Neuronal stem cell (in vitro differentiated cells): ENCODE measurements around the gene ZMAT3.

ENCODE experiments used
- DNase-seq: peaks from one replicate; pipeline ENCODE4 v3.0.0-alpha.2; 2013; ENCODE audit warnings: low spot score
- H2AFZ ChIP-seq: one replicate; pipeline ENCODE4 v1.6.1; 2013; ENCODE audit warnings: mild to moderate bottlenecking, low read length, inconsistent platforms
- H2AK5ac ChIP-seq: 2 replicates; pipeline ENCODE4 v1.6.1; 2013; ENCODE audit warnings: low read depth, mild to moderate bottlenecking, inconsistent platforms, low read length, moderate library complexity, mixed read lengths
- H2BK120ac ChIP-seq: 2 replicates; pipeline ENCODE4 v1.6.1; 2013; ENCODE audit warnings: low read depth, mild to moderate bottlenecking, inconsistent platforms, low read length, moderate library complexity, mixed read lengths
- H2BK12ac ChIP-seq: one replicate; pipeline ENCODE4 v1.6.1; 2013; ENCODE audit warnings: low read length, inconsistent platforms
- H2BK15ac ChIP-seq: 2 replicates; pipeline ENCODE4 v1.6.1; 2013; ENCODE audit warnings: mild to moderate bottlenecking, low read length, inconsistent platforms, mixed read lengths
- H2BK5ac ChIP-seq: one replicate; pipeline ENCODE4 v1.6.1; 2013; ENCODE audit warnings: inconsistent platforms, mild to moderate bottlenecking, low read length, moderate library complexity
- H3K14ac ChIP-seq: one replicate; pipeline ENCODE4 v1.6.1; 2013; ENCODE audit warnings: low read length, inconsistent platforms
- H3K18ac ChIP-seq: 2 replicates; pipeline ENCODE4 v1.6.1; 2013; ENCODE audit warnings: low read length, inconsistent platforms
- H3K23ac ChIP-seq: 2 replicates; pipeline ENCODE4 v1.6.1; 2013; ENCODE audit warnings: low read depth, mild to moderate bottlenecking, mixed read lengths, low read length, inconsistent platforms; ENCODE audit not compliant: poor library complexity
- H3K27ac ChIP-seq: replicated peaks from 3 replicates; pipeline ENCODE4 v1.5.1; 2013; ENCODE audit warnings: low read length, inconsistent platforms
- H3K27me3 ChIP-seq, 3 experiments: 2 replicates each; pipeline ENCODE4 v1.6.1; 2013; ENCODE audit warnings: low read length in 3 of 3, mild to moderate bottlenecking in 2 of 3, inconsistent platforms in 1 of 3, low read depth in 1 of 3, mixed read lengths in 1 of 3, moderate library complexity in 1 of 3; ENCODE audit not compliant: control insufficient read depth in 3 of 3, insufficient read depth in 3 of 3
- H3K36me3 ChIP-seq, 2 donors: replicated peaks in 1 of 2; 2 replicates each; pipeline ENCODE4 v1.6.1; 2013; ENCODE audit warnings: low read length in 2 of 2; ENCODE audit not compliant: control insufficient read depth in 2 of 2, insufficient read depth in 2 of 2
- H3K4ac ChIP-seq: 2 replicates; pipeline ENCODE4 v1.6.1; 2013; ENCODE audit warnings: inconsistent platforms, mild to moderate bottlenecking, low read length, moderate library complexity
- H3K4me1 ChIP-seq, 2 donors: 1 replicate in 1 of 2; 2 replicates in 1 of 2; pipeline ENCODE4 v1.6.1; 2013; ENCODE audit warnings: low read length in 2 of 2, low read depth in 1 of 2; ENCODE audit not compliant: control insufficient read depth in 2 of 2, insufficient read depth in 1 of 2
- H3K4me2 ChIP-seq: one replicate; pipeline ENCODE4 v1.6.1; 2013; ENCODE audit warnings: mild to moderate bottlenecking, low read length, inconsistent platforms; ENCODE audit not compliant: insufficient read depth, poor library complexity, severe bottlenecking
- H3K4me3 ChIP-seq, 2 donors: 2 replicates each; pipeline ENCODE4 v1.5.1; 2013; ENCODE audit warnings: low read length in 2 of 2, mild to moderate bottlenecking in 2 of 2, inconsistent platforms in 1 of 2, moderate library complexity in 1 of 2
- H3K79me1 ChIP-seq: one replicate; pipeline ENCODE4 v1.6.1; 2013; ENCODE audit warnings: low read depth, mild to moderate bottlenecking, inconsistent platforms, low read length, moderate library complexity
- H3K9ac ChIP-seq: one replicate; pipeline ENCODE4 v1.6.1; 2013; ENCODE audit warnings: mild to moderate bottlenecking, low read depth, low read length, inconsistent platforms; ENCODE audit not compliant: poor library complexity
- H3K9me3 ChIP-seq, 2 donors: replicated peaks in 1 of 2; 2 replicates each; pipeline versions ENCODE3 to v1.6.1; 2013; ENCODE audit warnings: low read length in 2 of 2, mild to moderate bottlenecking in 2 of 2, inconsistent platforms in 1 of 2, low read depth in 1 of 2, mixed read lengths in 1 of 2, moderate library complexity in 1 of 2; ENCODE audit not compliant: control insufficient read depth in 2 of 2, insufficient read depth in 1 of 2
- H4K8ac ChIP-seq: one replicate; pipeline ENCODE4 v1.6.1; 2013; ENCODE audit warnings: low read depth, mild to moderate bottlenecking, inconsistent platforms, low read length, moderate library complexity
- H4K91ac ChIP-seq: one replicate; pipeline ENCODE4 v1.6.1; 2013; ENCODE audit warnings: low read length, low read depth, mild to moderate bottlenecking, inconsistent platforms; ENCODE audit not compliant: poor library complexity
- WGBS, 2 donors: extraction: QIAGEN DNeasy Blood & Tissue Kit; methylation state at CpG; one replicate each; pipeline ENCODE4 v1.1.7; 2013; ENCODE audit warnings: missing lambda C conversion rate in 2 of 2, mixed read lengths in 1 of 2; ENCODE audit not compliant: insufficient read length in 2 of 2, insufficient replicate concordance in 1 of 2; ENCODE audit errors: extremely low coverage in 2 of 2; 5-methylcytosine and 5-hydroxymethylcytosine counted together

ZMAT3 gene

DNA sequence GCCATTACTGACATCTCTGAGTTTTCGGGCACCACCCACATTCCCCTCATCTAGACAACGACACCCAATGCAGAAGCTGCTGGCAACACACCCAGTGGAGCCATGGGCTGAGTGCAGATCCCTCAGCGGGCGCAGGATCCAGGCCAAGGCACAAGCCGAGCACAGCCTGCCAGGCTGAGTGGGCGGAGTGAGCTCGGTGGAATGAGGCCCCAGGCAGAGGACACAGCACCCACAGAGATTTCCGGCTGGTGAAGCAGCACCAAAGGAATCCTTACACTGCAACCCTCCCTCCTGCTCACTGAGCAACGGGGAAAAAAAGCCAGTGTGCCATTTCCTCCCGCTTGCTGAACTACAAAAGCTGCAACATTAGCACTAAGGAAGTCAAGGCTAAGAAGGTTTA is 34.3 kb downstream of the ZMAT3 start:
- Histone ChIP-seq H2BK12ac (no peak overlapping the region), H2AK5ac (peak overlapping the region; percentile 0), H2BK15ac (no peak overlapping the region), H3K4me1 (peaks cover 0 to 2% of the 10 kb centered on the region in 2 donors), H3K27ac (no peak overlapping the region), H3K4ac (no peak overlapping the region), H3K18ac (no peak overlapping the region), H3K27me3 (no peaks in the 10 kb centered on the region), H3K36me3 (peaks cover 1 to 3% of the 10 kb centered on the region in 2 donors), H4K91ac (no peak overlapping the region), H3K23ac (peak overlapping the region; percentile 43), H3K14ac (no peak overlapping the region), H4K8ac (no peak overlapping the region), H3K4me3 (no peak overlapping the region), H3K4me2 (no peak overlapping the region), H2BK120ac (no peak overlapping the region), H3K9me3 (no peaks in the 10 kb centered on the region), H3K79me1 (peaks cover 5% of the 10 kb centered on the region), H2AFZ (no peak overlapping the region), H3K9ac (no peak overlapping the region), H2BK5ac (no peak overlapping the region)
- DNase-seq, result no peak
- no CpG with 5 or more reads among the region's 10 CpGs for WGBS, 2 donors

DNA sequence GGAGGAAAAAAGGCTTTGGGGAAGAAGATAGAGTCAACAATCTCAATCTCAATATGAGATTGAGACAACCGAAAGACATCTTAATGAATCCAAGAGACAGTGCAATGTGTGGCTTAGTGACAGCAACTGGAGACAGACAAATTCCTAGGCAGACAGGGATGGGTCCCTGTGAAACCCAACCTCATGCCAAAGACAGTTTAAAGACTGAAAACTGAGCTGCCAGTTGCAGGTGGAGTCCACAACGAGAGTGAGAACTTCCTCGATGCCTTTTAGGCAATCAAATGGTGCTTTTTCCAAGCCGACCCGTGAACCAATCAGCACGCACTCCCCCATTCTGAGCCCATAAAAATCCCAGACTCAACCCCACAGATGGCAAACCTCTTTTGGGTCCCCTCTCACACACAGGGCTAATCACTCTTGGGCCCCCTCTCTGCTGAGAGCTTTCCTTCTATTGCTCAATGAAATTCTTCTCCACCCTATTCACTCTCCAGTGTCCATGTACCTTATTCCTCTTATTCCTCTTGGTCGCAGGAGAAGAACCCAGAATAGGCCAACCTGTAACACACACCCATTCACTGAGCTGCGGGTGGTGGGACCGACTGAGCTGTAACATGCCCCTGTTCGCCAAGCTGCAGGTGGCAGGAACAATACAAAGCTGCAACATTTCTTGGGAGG is 34.8 kb downstream of the ZMAT3 start:
- H4K8ac ChIP-seq, result no peak overlapping the region
- no peak overlapping the region for H4K91ac ChIP-seq
- H2BK15ac ChIP-seq, result no peak overlapping the region
- H2BK5ac ChIP-seq, result no peak overlapping the region
- peaks cover 1 to 3% of the 10 kb centered on the region in 2 donors for H3K36me3 ChIP-seq
- H3K4me2 ChIP-seq, result no peak overlapping the region
- H3K9me3 ChIP-seq, result no peaks in the 10 kb centered on the region
- H3K9ac ChIP-seq, result no peak overlapping the region
- no peak for DNase-seq
- H2AFZ ChIP-seq, result no peak overlapping the region
- H2AK5ac ChIP-seq, result no peak overlapping the region
- peaks cover 0 to 2% of the 10 kb centered on the region in 2 donors for H3K4me1 ChIP-seq
- H2BK12ac ChIP-seq, result no peak overlapping the region
- no peak overlapping the region for H3K14ac ChIP-seq
- no peak overlapping the region for H3K18ac ChIP-seq
- H3K23ac ChIP-seq, result no peak overlapping the region
- peaks cover 5% of the 10 kb centered on the region for H3K79me1 ChIP-seq
- H3K27ac ChIP-seq, result no peak overlapping the region
- WGBS, 2 donors, result no CpG with 5 or more reads among the region's 10 CpGs
- no peak overlapping the region for H2BK120ac ChIP-seq
- no peaks in the 10 kb centered on the region for H3K27me3 ChIP-seq
- no peak overlapping the region for H3K4ac ChIP-seq
- H3K4me3 ChIP-seq, result no peak overlapping the region

DNA sequence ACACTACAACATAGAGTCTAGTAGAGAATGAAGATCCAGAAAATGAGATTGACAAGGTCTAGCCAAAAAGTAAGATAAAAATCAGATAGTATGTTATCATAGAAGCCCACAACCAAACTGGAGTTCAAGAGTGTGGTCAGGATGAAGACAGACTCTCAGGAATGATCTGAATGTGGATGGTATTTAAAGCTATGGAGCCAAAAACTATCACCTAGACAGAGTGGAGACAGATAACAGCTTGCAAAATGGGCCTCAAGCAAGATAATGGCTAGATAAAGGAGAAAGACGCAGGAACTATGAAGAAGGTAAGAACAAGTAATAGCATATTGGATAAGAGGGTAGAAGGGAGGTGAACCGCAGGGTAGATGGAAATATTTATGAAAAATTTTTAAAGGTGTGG is 35.4 kb downstream of the ZMAT3 start:
- WGBS, 2 donors, result 100% methylated on average over 1 of the region's 2 CpGs
- Histone ChIP-seq H3K23ac (no peak overlapping the region), H3K9me3 (no peaks in the 10 kb centered on the region), H3K27me3 (no peaks in the 10 kb centered on the region), H3K4ac (no peak overlapping the region), H3K18ac (no peak overlapping the region), H3K79me1 (peaks cover 5% of the 10 kb centered on the region), H4K8ac (no peak overlapping the region), H2BK12ac (no peak overlapping the region), H2AFZ (no peak overlapping the region), H3K9ac (no peak overlapping the region), H3K4me3 (no peak overlapping the region), H2BK120ac (no peak overlapping the region), H3K27ac (no peak overlapping the region), H2BK15ac (no peak overlapping the region), H4K91ac (no peak overlapping the region), H3K14ac (no peak overlapping the region), H3K4me2 (no peak overlapping the region), H2AK5ac (no peak overlapping the region), H2BK5ac (no peak overlapping the region), H3K4me1 (peaks cover 0 to 2% of the 10 kb centered on the region in 2 donors), H3K36me3 (peaks cover 1 to 3% of the 10 kb centered on the region in 2 donors)
- DNase-seq, result no peak

DNA sequence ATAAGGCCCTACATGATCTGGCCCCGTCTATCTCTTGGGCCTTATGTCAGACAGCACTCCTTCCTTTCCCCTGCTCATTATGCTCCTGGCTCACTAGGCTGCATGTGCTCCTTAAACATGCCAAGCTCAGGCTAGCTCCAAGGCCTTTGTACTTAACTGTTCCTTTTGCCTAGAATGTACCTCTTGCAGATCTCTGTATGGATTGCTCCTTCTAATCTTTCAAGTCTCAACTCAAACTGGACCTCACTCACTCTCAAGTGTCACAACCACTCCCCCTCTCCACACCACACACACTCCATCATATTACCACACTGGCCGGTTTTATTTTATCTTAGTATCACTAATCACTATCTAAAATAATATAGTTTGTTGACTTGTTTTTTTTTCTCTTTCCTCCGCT is 36.4 kb downstream of the ZMAT3 start:
- Histone ChIP-seq H3K4me1 (peaks cover 0 to 2% of the 10 kb centered on the region in 2 donors), H3K23ac (no peak overlapping the region), H3K14ac (no peak overlapping the region), H3K9me3 (peaks cover 1 to 6% of the 10 kb centered on the region in 2 donors), H2BK15ac (no peak overlapping the region), H3K79me1 (peaks cover 5% of the 10 kb centered on the region), H2AK5ac (no peak overlapping the region), H4K91ac (no peak overlapping the region), H3K27me3 (no peaks in the 10 kb centered on the region), H3K9ac (no peak overlapping the region), H3K18ac (no peak overlapping the region), H2AFZ (no peak overlapping the region), H3K4ac (no peak overlapping the region), H3K4me3 (no peak overlapping the region), H3K36me3 (peaks cover 1 to 8% of the 10 kb centered on the region in 2 donors), H4K8ac (no peak overlapping the region), H2BK5ac (no peak overlapping the region), H3K27ac (no peak overlapping the region), H3K4me2 (no peak overlapping the region), H2BK12ac (no peak overlapping the region), H2BK120ac (no peak overlapping the region)
- no peak for DNase-seq
- 100% methylated on average over 1 of the region's 3 CpGs for WGBS, 2 donors
